ENCODE data around the gene IFT20.

DNA sequence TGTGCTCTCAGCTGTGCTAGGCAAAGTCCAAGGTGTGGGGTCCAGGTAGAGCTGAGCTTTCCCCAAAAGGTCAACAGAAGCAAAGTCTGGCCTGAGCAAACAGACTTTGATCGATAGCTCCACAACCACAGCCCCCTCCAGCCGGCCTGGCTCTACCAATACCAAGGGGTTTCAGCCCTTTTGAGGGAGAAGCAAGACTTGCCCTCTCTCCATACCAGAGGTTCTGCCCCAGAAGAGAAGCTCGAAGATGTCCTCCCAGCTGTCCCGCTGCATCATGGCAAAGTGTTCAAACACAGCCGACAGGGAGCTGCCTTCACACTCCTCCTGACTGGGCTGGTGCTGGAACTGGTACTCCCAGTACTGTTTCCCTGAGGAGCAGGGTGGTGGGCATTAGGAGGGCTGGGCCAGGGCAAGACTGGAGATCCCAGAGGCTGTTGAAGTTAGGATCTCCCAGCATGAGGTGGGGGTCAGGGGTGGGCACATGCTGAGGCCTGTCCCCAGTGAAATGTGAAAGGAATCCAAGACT lies 33.1 kb upstream of the IFT20 start:
- TF ChIP-seq EZH2phosphoT487 (IDR thresholded peaks at IDR 0.05; ENCODE audit: low read depth): no peak
- TF ChIP-seq, protein P1, sequence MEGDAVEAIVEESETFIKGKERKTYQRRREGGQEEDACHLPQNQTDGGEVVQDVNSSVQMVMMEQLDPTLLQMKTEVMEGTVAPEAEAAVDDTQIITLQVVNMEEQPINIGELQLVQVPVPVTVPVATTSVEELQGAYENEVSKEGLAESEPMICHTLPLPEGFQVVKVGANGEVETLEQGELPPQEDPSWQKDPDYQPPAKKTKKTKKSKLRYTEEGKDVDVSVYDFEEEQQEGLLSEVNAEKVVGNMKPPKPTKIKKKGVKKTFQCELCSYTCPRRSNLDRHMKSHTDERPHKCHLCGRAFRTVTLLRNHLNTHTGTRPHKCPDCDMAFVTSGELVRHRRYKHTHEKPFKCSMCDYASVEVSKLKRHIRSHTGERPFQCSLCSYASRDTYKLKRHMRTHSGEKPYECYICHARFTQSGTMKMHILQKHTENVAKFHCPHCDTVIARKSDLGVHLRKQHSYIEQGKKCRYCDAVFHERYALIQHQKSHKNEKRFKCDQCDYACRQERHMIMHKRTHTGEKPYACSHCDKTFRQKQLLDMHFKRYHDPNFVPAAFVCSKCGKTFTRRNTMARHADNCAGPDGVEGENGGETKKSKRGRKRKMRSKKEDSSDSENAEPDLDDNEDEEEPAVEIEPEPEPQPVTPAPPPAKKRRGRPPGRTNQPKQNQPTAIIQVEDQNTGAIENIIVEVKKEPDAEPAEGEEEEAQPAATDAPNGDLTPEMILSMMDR (IDR thresholded peaks at IDR 0.05; ENCODE audit: low read depth, low read length): no peak
